ENCODE measurements around the gene FMO1.
"Not testable (repeated sequence)": the region's sequence is repeated elsewhere in the genome, so short reads cannot be mapped to it uniquely, and the experiment has no call there.

The FMO1 gene

GRCh38 chr1:171236231-171236630, 12.1 kb upstream of the FMO1 start:
- DNase-seq (ENCODE audit: low spot score), result not testable (repeated sequence)

- DNase-seq (ENCODE audit: low spot score), result no peak
These were observed 4.4 kb upstream of the FMO1 start for GRCh38 chr1:171243878-171244277.

- peak; percentile 70 for DNase-seq (ENCODE audit: low spot score)
These were observed 2.7 kb upstream of the FMO1 start for GRCh38 chr1:171245458-171246064.

- DNase-seq (ENCODE audit: low spot score), result no peak
These were observed 793 bp upstream of the FMO1 start for GRCh38 chr1:171247501-171247900.

DNA sequence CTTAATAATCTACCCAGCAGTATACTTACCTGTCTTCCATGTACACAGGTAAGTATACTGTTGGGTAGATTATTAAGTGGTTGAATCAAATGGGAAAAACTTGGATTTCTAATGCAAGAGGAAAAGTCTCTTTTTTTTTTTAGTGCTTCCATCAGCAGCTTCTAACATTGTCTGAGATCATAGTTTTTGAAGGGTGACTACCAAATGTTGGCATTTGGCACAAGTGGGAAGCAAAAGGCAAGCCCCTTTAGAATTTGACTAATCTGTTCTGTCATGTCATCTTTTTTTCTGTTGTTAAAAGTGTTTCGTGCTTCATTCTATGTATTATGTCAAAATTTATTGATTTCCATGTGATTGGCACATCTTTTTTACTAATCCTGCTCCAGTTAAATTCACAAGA, 547 bp downstream of the FMO1 start:
- no peak for DNase-seq (ENCODE audit: low spot score)

DNA sequence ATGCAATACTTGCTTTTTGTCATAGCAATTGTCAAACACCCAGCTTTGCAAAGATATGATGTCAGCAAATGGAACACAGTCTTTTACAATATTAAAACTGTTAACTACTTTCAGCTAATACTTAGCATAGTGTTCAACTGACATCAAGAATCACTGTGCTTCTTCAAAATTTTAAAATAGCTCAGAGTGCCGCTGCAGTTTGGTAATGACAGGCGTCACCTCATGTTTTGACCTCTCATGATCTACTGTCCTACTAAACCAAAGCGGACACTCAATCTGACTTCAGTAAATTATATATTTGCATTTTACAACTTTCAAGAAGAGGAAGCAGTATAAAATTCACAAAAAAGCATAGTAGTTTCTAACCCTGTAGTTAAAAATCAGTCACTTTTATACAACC, 2.0 kb downstream of the FMO1 start:
- no peak for DNase-seq (ENCODE audit: low spot score)

DNA sequence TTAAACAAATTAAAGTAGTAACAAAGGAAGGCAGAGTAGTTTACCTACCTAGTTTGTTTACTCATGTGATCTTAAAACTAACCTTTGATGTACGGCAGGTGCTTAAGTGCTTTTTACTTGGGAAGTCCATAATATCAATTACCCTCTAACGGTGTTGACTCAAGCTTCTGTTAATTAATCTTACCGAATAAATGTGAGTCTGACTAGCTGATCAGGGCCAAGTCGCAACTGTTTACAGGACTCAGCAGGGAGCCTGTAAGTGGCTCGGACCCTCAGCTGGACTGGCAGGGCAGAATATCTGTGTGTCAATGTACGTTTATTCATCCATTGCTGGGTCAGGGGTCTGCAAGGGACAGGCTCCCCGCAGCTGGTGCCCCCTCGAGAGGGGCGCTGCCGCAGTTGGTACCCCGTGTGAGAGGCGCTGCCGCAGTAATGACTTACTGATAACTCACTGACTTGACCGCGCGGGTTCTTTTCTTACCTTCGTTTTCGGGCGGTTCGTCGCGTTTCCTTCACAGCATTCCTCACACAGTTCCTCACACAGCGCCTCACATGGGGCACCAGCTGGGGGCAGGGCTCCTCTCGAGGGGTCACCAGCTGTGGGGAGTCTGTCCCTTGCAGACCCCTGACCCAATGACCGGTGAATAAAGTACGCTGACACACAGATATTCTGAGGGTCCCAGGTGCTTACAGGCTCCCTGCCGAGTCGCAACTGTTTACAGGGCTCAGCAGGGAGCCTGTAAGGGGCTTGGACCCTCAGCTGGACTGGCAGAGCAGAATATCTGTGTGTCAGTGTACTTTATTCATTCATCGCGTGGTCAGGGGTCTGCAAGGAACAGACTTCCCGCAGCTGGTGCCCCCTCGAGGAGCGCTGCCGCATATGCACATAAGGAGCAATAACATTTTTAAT, 3.0 kb downstream of the FMO1 start:
- no peak for DNase-seq (ENCODE audit: low spot score)

DNA sequence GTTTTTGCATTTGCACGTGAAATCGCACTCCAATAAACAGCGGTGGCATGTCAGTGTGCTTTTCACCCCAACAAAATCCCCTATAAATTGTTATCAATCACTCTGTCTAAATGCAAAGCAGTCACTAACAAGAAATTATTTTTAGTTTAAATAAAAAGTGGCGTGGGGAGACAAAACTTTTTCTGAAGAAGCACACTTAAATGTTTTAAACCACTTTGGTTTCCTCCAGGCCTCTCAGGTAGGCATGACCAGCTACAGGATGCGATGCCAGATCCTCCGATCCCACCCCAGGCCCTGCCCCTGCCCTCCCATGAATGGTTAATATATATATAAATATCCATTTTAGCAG, 3.6 kb downstream of the FMO1 start:
- no peak for DNase-seq (ENCODE audit: low spot score)

GRCh38 chr1:171252482-171252881, 4.2 kb downstream of the FMO1 start:
- no peak for DNase-seq (ENCODE audit: low spot score)

- no peak for DNase-seq (ENCODE audit: low spot score)
These were observed 6.6 kb downstream of the FMO1 start for GRCh38 chr1:171254859-171255258.

DNA sequence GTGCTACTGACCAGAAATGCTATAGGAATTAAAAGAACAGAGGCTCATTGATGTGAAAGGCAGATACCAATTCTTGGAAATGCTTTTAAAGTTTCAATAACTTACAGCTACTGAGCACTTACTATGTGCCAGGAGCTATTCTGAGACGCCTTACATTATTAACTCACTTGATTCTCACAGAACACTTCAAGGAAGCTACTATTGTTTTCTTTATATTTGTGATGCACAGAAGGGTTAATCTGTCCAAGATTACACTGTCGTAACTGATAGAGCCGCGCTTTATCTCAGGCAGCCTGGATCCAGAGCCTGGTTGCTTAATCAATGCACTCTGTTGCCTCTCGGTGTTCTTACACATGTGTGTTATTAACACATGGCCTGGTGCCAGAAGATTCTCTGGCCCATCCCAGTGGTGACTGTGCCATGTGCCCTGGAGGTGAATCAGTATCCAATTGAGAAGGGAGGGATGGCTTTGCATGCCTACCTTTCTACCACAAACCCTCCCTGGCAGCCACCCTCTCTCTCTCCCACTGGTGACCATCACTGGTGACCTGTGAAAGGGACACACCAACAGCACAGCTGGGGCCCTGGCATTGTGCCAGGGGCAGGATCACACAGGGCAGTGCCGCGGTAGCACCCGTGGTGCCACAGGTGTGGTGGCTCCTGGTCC, 8.8 kb downstream of the FMO1 start:
- DNase-seq (ENCODE audit: low spot score), result peak; percentile 24

DNA sequence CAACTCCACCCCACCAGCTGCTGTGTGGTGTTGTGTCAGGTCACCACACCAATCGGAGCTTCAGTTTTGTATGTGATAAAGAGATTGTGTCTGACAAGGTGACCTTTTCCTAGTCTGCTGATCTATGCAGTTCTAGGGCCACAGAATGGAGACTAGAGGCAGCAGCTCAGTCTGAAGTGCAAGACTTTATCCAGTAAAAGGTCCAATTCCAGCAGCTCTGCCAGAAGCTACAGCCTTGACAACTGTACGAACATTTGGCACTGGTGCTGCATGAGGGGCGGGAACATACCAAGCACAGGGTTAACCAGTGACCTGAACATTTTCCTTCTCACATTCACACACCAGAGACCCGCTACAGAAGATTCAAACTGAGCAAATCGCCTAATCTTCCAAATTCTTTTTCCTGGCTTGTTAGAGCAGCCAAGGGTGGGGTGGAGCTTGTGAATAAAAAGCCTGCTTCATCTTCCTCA, 9.3 kb downstream of the FMO1 start:
- DNase-seq (ENCODE audit: low spot score), result no peak

DNA sequence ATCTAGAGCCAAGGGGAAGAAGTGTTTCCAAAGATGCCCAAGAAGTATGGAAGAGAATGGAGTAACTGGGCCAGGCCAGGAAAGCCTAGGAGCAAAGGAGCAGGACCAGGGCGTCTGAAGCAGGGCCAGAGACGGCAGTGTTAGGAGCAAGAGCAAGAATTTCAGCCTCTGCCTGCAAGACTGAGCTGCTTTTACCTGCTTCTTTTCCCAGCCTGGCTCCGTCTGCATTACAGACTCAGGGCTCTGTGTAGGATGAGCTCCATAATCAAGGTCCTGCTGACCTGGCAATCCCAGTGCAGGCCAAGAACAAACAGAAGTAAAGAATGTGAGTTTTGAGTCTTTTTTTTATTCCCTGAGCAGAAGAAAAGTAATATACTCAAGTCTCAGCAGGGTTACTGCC, 10.1 kb downstream of the FMO1 start:
- no peak for DNase-seq (ENCODE audit: low spot score)

DNA sequence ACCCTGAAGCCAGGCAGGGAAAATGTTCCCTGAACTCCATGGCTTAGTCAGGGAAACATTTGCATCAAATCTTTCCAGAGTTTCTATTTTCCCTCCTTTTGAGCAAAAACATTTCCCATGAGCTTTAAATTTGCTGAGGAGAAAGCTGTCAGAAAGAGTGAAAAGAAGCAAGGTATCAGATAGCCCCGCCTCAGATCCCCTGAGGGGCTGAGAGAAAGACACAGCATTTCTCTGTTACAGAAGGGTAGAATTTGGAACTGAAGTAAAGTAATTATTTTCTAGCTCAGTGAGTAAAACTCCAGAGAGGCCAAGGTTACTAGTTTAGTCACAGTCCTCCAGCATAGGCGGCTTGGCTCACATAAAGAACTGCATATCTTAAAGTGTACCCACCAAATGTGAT, 10.6 kb downstream of the FMO1 start:
- no peak for DNase-seq (ENCODE audit: low spot score)

DNA sequence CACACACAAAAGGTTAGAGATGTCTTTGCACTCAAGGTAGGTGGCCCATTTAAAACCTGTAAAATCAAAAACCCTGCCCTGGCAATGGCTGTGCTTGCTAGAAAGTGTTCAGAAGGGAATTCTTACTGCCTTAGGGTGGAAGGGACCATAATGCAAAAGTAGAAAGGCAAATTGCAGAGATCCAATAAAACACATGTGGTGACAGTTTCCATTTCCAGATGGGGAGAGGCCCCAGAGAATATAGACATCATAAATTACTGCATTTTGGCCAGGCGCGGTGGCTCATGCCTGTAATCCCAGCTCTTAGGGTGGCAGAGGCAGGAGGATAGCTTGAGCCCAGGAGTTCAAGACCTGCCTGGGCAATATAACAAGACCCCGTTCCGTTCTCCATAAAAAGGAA, 13.0 kb downstream of the FMO1 start:
- no peak for DNase-seq (ENCODE audit: low spot score)

- no peak for DNase-seq (ENCODE audit: low spot score)
These were observed 15.6 kb downstream of the FMO1 start for GRCh38 chr1:171263901-171264300.

GRCh38 chr1:171265686-171266085, 17.4 kb downstream of the FMO1 start:
- no peak for DNase-seq (ENCODE audit: low spot score)

DNA sequence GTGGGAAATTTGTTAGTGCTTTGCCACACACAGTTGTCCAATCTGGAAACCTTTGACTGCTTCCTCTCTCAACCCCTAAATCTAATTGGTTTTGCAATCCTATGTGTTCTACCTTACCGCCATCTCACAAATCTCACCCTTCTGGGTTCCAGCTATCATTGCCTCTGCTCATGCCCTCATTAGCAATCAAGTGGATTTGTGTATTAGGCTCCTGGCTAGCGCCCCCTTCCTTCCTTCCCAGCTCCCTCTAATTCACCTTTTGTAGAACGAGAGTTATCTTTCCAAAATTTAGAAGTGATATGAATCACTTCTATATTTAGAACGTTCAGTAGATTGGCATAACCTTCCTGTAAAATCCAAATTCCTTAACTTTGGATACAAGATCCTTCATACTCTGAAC, 18.6 kb downstream of the FMO1 start:
- no peak for DNase-seq (ENCODE audit: low spot score)

- DNase-seq (ENCODE audit: low spot score), result no peak
These were observed 19.1 kb downstream of the FMO1 start for GRCh38 chr1:171267391-171267790.

- DNase-seq (ENCODE audit: low spot score), result no peak
These were observed 22.5 kb downstream of the FMO1 start for GRCh38 chr1:171270806-171271205.

- DNase-seq (ENCODE audit: low spot score), result no peak
These were observed 29.2 kb downstream of the FMO1 start for GRCh38 chr1:171277534-171277933.

DNA sequence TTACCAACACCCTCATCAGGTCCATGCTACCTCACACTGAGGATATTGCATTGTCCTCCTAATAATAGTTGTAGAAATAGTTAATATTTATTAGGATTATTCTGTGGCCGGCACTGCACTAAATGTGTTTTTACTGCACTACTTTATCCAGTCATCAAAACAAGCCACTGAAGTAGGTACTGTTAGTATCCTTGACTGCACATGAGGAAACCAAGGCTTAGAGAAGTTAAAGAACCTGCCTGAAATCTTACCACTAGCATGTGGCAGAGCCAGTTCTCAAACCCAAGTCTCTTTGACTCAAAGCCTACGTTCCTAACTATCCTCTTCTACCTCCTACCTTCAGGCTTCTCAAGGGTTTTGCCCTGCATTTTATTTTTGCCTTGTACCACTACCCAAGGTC, 30.9 kb downstream of the FMO1 start:
- DNase-seq (ENCODE audit: low spot score), result no peak

GRCh38 chr1:171279678-171280077, 31.4 kb downstream of the FMO1 start:
- no peak for DNase-seq (ENCODE audit: low spot score)

Measured in AG08395 (cell line).